Parathyroid adenoma (tissue), 2 donors: ENCODE data around the gene ENC1.

Experiments used
- H2AFZ ChIP-seq: fragments of 300-600 bp; sonication (generic); one replicate; pipeline ENCODE4 v1.7.0; 2017; ENCODE audit warnings: antibody characterized with exemption, mild to moderate bottlenecking
- H3K27ac ChIP-seq: fragments of 300-600 bp; sonication (generic); one replicate; pipeline ENCODE4 v1.7.0; 2017
- H3K27me3 ChIP-seq: fragments of 300-600 bp; sonication (generic); one replicate; pipeline ENCODE4 v1.7.0; 2017; ENCODE audit warnings: low read length; ENCODE audit not compliant: control insufficient read depth, insufficient read depth
- H3K36me3 ChIP-seq: fragments of 300-600 bp; sonication (generic); one replicate; pipeline ENCODE4 v1.7.0; 2017; ENCODE audit warnings: low read length; ENCODE audit not compliant: control insufficient read depth, insufficient read depth
- H3K4me1 ChIP-seq: fragments of 300-600 bp; sonication (generic); one replicate; pipeline ENCODE4 v1.7.0; 2017; ENCODE audit warnings: control low read depth
- H3K4me2 ChIP-seq: fragments of 300-600 bp; sonication (generic); one replicate; pipeline ENCODE4 v1.7.0; 2017; ENCODE audit warnings: low read length
- H3K4me3 ChIP-seq: fragments of 300-600 bp; sonication (generic); one replicate; pipeline ENCODE4 v1.7.0; 2017; ENCODE audit warnings: low read depth, low read length
- H3K79me2 ChIP-seq: fragments of 300-600 bp; sonication (generic); one replicate; pipeline ENCODE4 v1.7.0; 2017; ENCODE audit warnings: control low read depth
- H3K9ac ChIP-seq: fragments of 300-600 bp; sonication (generic); one replicate; pipeline ENCODE4 v1.7.0; 2017; ENCODE audit warnings: mild to moderate bottlenecking
- H3K9me3 ChIP-seq: fragments of 300-600 bp; sonication (generic); one replicate; pipeline ENCODE4 v1.7.0; 2017; ENCODE audit warnings: low read length; ENCODE audit not compliant: control insufficient read depth
- CTCF ChIP-seq: fragments of 300-600 bp; sonication (generic); IDR thresholded peaks from one replicate; pipeline ENCODE4 v1.7.0; 2017; ENCODE audit warnings: antibody characterized with exemption, mild to moderate bottlenecking
- donor health status: primary hyperparathyroidism.

ENC1 gene

GRCh38 chr5:74641735-74642542, 1.4 kb upstream of the ENC1 start:
- Histone ChIP-seq H3K27ac (peak overlapping the region; percentile 94), H3K4me3 (peak overlapping the region; percentile 97), H3K4me1 (peaks cover 23% of the 10 kb centered on the region)

DNA sequence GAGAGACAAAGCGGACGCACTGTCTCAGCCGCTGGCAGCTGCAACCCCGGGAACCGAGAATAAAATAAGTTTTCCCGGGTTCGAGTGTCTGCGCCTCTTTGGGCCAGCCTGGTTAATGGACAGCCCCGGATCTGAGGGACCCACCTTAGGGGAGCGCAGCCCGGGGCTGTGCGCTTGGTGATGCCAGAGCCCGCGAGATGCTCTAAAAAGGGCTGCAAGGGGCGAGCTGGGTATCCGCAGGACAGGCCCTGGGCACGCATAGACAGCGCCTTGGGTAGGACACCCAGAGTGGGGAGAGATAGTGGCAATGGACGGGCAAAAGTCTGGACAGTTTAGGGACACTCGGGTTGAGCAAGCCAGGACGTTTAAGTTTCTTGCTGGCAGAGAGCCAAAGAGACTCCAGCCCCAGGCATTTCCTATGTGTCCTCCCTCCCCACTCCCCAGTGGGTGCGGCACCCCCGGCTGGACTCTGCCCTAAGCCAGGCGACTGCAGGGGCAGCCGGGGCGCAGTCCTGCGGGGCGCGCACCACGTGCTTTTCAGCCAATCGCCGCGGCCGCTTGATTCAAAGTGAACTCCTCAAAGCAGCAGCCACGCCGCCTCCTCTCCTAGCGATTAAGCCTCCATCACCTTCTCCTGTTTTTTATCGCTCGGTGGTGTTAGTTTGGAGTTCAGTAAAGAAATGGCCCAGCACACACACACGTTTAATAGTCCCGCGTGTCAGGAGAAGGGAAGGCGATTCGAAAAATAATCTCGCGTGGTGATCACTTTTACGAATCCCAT, 616 bp upstream of the ENC1 start:
- Histone ChIP-seq H3K4me1 (peaks cover 23% of the 10 kb centered on the region), H3K36me3 (peaks cover 10% of the 10 kb centered on the region), H3K9me3 (no peaks in the 10 kb centered on the region), H3K9ac (peak overlapping the region; percentile 24), H2AFZ (peak overlapping the region; percentile 80), H3K4me3 (peak overlapping the region; percentile 97), H3K27me3 (no peaks in the 10 kb centered on the region), H3K79me2 (peaks cover 20% of the 10 kb centered on the region), H3K4me2 (peak overlapping the region; percentile 94), H3K27ac (peak overlapping the region; percentile 94)
- TF ChIP-seq CTCF: no peak

More at GRCh38 chr5:74641735-74642542, 1.4 kb upstream of the ENC1 start:
- H3K79me2 ChIP-seq: peaks cover 19% of the 10 kb centered on the region
- H3K27me3 ChIP-seq: no peaks in the 10 kb centered on the region
- no peaks in the 10 kb centered on the region for H3K9me3 ChIP-seq
- H3K4me2 ChIP-seq: peak overlapping the region; percentile 94
- peaks cover 10% of the 10 kb centered on the region for H3K36me3 ChIP-seq
- H2AFZ ChIP-seq: peak overlapping the region; percentile 80
- peak; percentile 75 for TF ChIP-seq CTCF
- no peak overlapping the region for H3K9ac ChIP-seq

GRCh38 chr5:74639807-74640449, 600 bp downstream of the ENC1 start:
- peaks cover 31% of the 10 kb centered on the region for H3K79me2 ChIP-seq
- H2AFZ ChIP-seq: peak overlapping the region; percentile 80
- peak overlapping the region; percentile 97 for H3K4me3 ChIP-seq
- H3K4me2 ChIP-seq: peak overlapping the region; percentile 94
- no peaks in the 10 kb centered on the region for H3K9me3 ChIP-seq
- no peak for TF ChIP-seq CTCF
- peak overlapping the region; percentile 56 for H3K9ac ChIP-seq
- no peaks in the 10 kb centered on the region for H3K27me3 ChIP-seq
- H3K4me1 ChIP-seq: peaks cover 23% of the 10 kb centered on the region
- H3K27ac ChIP-seq: peak overlapping the region; percentile 94
- H3K36me3 ChIP-seq: peaks cover 10% of the 10 kb centered on the region

DNA sequence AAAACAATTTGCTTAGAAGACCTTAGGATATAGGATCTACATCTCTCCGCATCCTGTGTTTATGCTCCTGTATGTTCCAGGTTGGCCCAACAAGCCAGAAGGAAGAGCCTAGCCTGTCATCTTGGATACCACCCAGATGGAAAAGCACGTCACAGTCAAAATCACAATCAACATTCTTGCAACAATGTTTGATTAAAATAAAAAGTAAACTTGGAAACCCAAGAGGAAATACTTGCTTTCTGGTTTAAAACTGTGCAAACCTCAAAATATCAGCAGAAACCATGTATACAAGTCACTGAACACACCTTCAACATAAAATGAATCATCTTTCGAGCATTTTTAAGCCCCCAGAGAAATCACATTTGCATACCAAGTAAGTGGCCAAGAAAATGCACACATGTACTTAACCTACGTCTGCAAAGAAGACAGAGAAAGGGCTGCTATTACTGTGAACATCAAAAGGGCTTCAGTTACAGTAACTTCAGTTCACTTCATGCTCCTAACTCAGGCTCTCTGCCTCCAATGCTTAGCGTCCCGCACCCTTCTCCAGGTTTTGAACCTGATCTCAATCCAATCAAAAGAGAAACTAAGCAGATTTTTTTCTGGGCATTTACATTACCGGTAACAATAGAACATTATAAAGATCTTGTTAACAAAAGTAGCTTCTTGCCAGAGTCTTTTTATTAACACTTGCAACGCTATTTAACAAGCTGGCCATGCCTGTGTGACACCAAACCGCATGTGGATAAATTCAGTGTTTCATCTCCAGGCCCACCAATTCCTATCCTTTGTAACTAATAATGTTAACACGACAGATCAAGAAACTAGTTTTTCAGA, 1.3 kb downstream of the ENC1 start:
- Histone ChIP-seq H3K4me3 (peak overlapping the region; percentile 97), H3K36me3 (peaks cover 10% of the 10 kb centered on the region), H3K9ac (peak overlapping the region; percentile 56), H3K4me2 (peak overlapping the region; percentile 94), H3K9me3 (no peaks in the 10 kb centered on the region), H3K4me1 (peaks cover 27% of the 10 kb centered on the region), H2AFZ (peak overlapping the region; percentile 80), H3K27ac (peak overlapping the region; percentile 94), H3K27me3 (no peaks in the 10 kb centered on the region), H3K79me2 (peaks cover 37% of the 10 kb centered on the region)
- no peak for TF ChIP-seq CTCF
